Naive thymus-derived CD4-positive, alpha-beta T cell (primary cell): ENCODE measurements around the gene SEC24D. TPM values are rescaled to one million over a fixed set of nuclear protein-coding genes. Genes with fewer than 3 reads are reported as not detected.
A peak's percentile ranks its signal among the peaks of the same experiment; 100 is the strongest.

ENCODE experiments used
- ATAC-seq: fragments of 150-1000 bp; cut with Tn5 transposase; 2 replicates; pipeline ENCODE4 v1.10.0; 2021; ENCODE audit warnings: mild to moderate bottlenecking, moderate library complexity
- CTCF ChIA-PET: fragments of 350-600 bp; sonication (Branson Sonifier 250); formaldehyde crosslinking; loops from one replicate; lab custom pipeline; 2021; ENCODE audit warnings: antibody characterized with exemption; lab: Charles Lee
- POLR2A ChIA-PET: fragments of 350-600 bp; sonication (Branson Sonifier 250); formaldehyde crosslinking; loops from one replicate; lab custom pipeline; 2021; ENCODE audit warnings: antibody characterized with exemption, inconsistent platforms; lab: Charles Lee
- DNase-seq, 9 donors: peaks; one replicate each; pipeline versions ENCODE4 v3.0.0 to v3.0.0-alpha.2; 2020 to 2022; ENCODE audit warnings: mixed read lengths in 1 of 9
- H3K27ac ChIP-seq: one replicate; pipeline ENCODE4 v1.7.0; 2013; ENCODE audit warnings: mild to moderate bottlenecking, low read depth, low read length, moderate library complexity
- H3K27me3 ChIP-seq, 2 donors: one replicate each; pipeline ENCODE4 v1.7.0; 2013; ENCODE audit warnings: low read length in 2 of 2, mild to moderate bottlenecking in 2 of 2, moderate library complexity in 2 of 2; ENCODE audit not compliant: control insufficient read depth in 2 of 2, insufficient read depth in 2 of 2
- H3K36me3 ChIP-seq, 3 experiments: 1 replicate in 2 of 3; 2 replicates in 1 of 3; pipeline ENCODE4 v1.7.0; 2013; ENCODE audit warnings: low read length in 3 of 3, mild to moderate bottlenecking in 3 of 3, moderate library complexity in 1 of 3; ENCODE audit not compliant: insufficient read depth in 3 of 3, control insufficient read depth in 2 of 3
- H3K4me1 ChIP-seq, 2 donors: one replicate each; pipeline ENCODE4 v1.7.0; 2013; ENCODE audit warnings: low read length in 2 of 2, mild to moderate bottlenecking in 2 of 2, moderate library complexity in 1 of 2; ENCODE audit not compliant: control insufficient read depth in 2 of 2, insufficient read depth in 2 of 2
- H3K4me3 ChIP-seq: 2 replicates; pipeline ENCODE4 v1.7.0; 2013; ENCODE audit warnings: mild to moderate bottlenecking, low read length
- H3K9me3 ChIP-seq, 3 experiments: 1 replicate in 2 of 3; 2 replicates in 1 of 3; pipeline ENCODE4 v1.7.0; 2013; ENCODE audit warnings: low read length in 3 of 3; ENCODE audit not compliant: control insufficient read depth in 2 of 3
- H3K27ac Mint-ChIP-seq, 9 donors: one replicate each; pipeline ENCODE4 v1.8.0; 2020 to 2022; ENCODE audit warnings: mixed read lengths in 9 of 9, mild to moderate bottlenecking in 8 of 9, moderate library complexity in 5 of 9, inconsistent platforms in 2 of 9
- H3K27me3 Mint-ChIP-seq, 5 donors: one replicate each; pipeline ENCODE4 v1.8.0; 2021 to 2022; ENCODE audit warnings: mixed read lengths in 5 of 5, mild to moderate bottlenecking in 1 of 5
- H3K36me3 Mint-ChIP-seq, 5 donors: one replicate each; pipeline ENCODE4 v1.8.0; 2020 to 2022; ENCODE audit warnings: mixed read lengths in 5 of 5, mild to moderate bottlenecking in 3 of 5, inconsistent platforms in 1 of 5
- H3K4me1 Mint-ChIP-seq, 7 donors: one replicate each; pipeline ENCODE4 v1.8.0; 2020 to 2022; ENCODE audit warnings: mixed read lengths in 7 of 7, mild to moderate bottlenecking in 3 of 7, inconsistent platforms in 1 of 7
- H3K4me3 Mint-ChIP-seq, 10 donors: one replicate each; pipeline ENCODE4 v1.8.0; 2020 to 2022; ENCODE audit warnings: mild to moderate bottlenecking in 10 of 10, mixed read lengths in 10 of 10, moderate library complexity in 6 of 10, inconsistent platforms in 2 of 10
- H3K9me3 Mint-ChIP-seq, 11 donors: one replicate each; pipeline ENCODE4 v1.8.0; 2020 to 2022; ENCODE audit warnings: mixed read lengths in 11 of 11, mild to moderate bottlenecking in 4 of 11, inconsistent platforms in 1 of 11, moderate library complexity in 1 of 11
- intact Hi-C, 2 donors: fragments of 100-400 bp; cut with micrococcal nuclease; formaldehyde crosslinking; loops; one replicate each; pipeline ENCODE4 v1.15.1; 2023
- polyA plus RNA-seq, 2 donors: library from polyadenylated mRNA; unstranded; fragments of 300-500 nt; fragmentation: Illumina TruSeq; gene quantifications; one replicate each; pipeline ENCODE4 v1.2.3, GENCODE V29; 2021
- total RNA-seq, 6 experiments: library from RNA in 5 of 6; stranded (reverse) in 5 of 6; gene quantifications; 1 replicate in 5 of 6; 2 replicates in 1 of 6; pipeline ENCODE4 v1.2.3 and lab custom pipeline; 2021 to 2026

The SEC24D gene
- total and polyA plus RNA-seq, 7 experiments from 2014 or later, result 11.5 to 59.2 (median 16.4) TPM

DNA sequence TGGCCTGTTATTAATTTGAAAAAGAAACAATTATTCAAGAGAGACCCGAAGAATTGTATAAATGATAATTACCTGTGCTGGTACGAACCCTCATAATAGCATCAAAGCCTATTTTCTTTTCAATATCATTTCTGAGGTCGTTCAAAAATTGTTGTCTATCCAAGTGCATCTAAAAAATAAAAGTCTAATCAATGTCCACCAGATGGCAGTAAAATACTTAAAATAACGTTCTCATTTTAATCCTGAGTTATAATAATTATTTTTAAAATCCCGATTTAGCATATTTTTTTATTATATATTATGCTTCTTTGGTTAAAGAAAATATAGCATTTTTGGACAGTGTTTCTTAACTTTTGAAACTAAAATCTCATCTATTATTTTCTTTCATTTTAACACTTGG lies 95.1 kb downstream of the SEC24D start:
- CTCF ChIA-PET, result interaction anchor here (0.8 to 1.3 kb wide), 2 partner anchors 11 to 149 kb away, joined by 3 to 4 read pairs; no protein-coding TSS in a partner anchor
- H3K4me1 Mint-ChIP-seq, result no peaks in the 10 kb centered on the region
- peak in 2 of 9 donors; percentile 12 to 15 for DNase-seq
- no peak overlapping the region for H3K27ac ChIP-seq
- H3K27ac Mint-ChIP-seq, result no peak overlapping the region
- peaks cover 6 to 39% (median 30%) of the 10 kb centered on the region in 5 donors for H3K36me3 Mint-ChIP-seq
- H3K9me3 ChIP-seq, result no peaks in the 10 kb centered on the region
- intact Hi-C loops, result loop anchor here (1.0 kb wide), 1 partner anchor 149 kb away; no protein-coding TSS in a partner anchor
- H3K36me3 ChIP-seq, result peaks cover 0 to 45% (median 5%) of the 10 kb centered on the region in 3 experiments
- no peaks in the 10 kb centered on the region for H3K27me3 ChIP-seq
- H3K4me3 Mint-ChIP-seq, result no peak overlapping the region
- ATAC-seq, result no peak
- no peak overlapping the region for H3K4me3 ChIP-seq
- no peaks in the 10 kb centered on the region for H3K27me3 Mint-ChIP-seq
- POLR2A ChIA-PET, result no interaction called here
- H3K4me1 ChIP-seq, result no peaks in the 10 kb centered on the region
- H3K9me3 Mint-ChIP-seq, result no peaks in the 10 kb centered on the region

GRCh38 chr4:118739022-118739713 lies 96.8 kb downstream of the SEC24D start:
- H3K36me3 Mint-ChIP-seq, result peaks cover 6 to 46% (median 34%) of the 10 kb centered on the region in 5 donors
- ChIA-PET POLR2A (interaction anchor here (0.6 kb wide), 1 partner anchor 18 kb away, joined by 3 read pairs; no protein-coding TSS in a partner anchor), CTCF (interaction anchor here (0.9 kb wide), 1 partner anchor 44 kb away, joined by 3 read pairs; no protein-coding TSS in a partner anchor)
- no peak overlapping the region for H3K27ac ChIP-seq
- intact Hi-C loops, result no loop called here
- no peaks in the 10 kb centered on the region for H3K9me3 Mint-ChIP-seq
- ATAC-seq (no peak), DNase-seq (no peak)
- H3K9me3 ChIP-seq, result no peaks in the 10 kb centered on the region
- peaks cover 0 to 42% (median 5%) of the 10 kb centered on the region in 3 experiments for H3K36me3 ChIP-seq
- no peaks in the 10 kb centered on the region for H3K4me1 Mint-ChIP-seq
- H3K27me3 ChIP-seq, result no peaks in the 10 kb centered on the region
- no peaks in the 10 kb centered on the region for H3K27me3 Mint-ChIP-seq
- H3K4me1 ChIP-seq, result no peaks in the 10 kb centered on the region
- H3K27ac Mint-ChIP-seq, result no peak overlapping the region
- no peak overlapping the region for H3K4me3 Mint-ChIP-seq
- H3K4me3 ChIP-seq, result no peak overlapping the region

DNA sequence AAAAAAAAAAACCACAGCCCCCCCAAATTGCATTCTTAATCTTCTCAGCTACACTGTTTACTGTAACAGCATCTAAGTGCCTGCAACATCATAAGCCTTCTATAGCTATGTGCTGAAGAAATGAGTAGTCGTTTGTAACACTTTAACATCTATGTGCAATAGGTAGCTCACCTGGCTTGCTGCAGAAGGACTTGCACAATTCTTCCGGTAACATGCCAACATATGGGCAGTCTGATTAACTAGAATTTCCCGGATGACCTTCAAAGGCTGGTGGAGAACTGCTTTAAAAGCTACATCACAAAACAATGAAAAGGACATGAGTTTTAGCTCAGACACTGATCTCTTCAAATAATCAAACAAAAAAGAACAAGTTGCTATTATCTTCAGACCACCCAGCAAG lies 97.8 kb downstream of the SEC24D start:
- Histone ChIP-seq H3K9me3 (no peaks in the 10 kb centered on the region), H3K36me3 (peaks cover 0 to 34% (median 5%) of the 10 kb centered on the region in 3 experiments), H3K4me1 (no peaks in the 10 kb centered on the region), H3K4me3 (no peak overlapping the region), H3K27me3 (no peaks in the 10 kb centered on the region), H3K27ac (no peak overlapping the region)
- intact Hi-C loops, result no loop called here
- Mint-ChIP-seq H3K27me3 (no peaks in the 10 kb centered on the region), H3K4me1 (no peaks in the 10 kb centered on the region), H3K4me3 (no peak overlapping the region), H3K27ac (no peak overlapping the region), H3K36me3 (peaks cover 0 to 45% (median 27%) of the 10 kb centered on the region in 5 donors), H3K9me3 (no peaks in the 10 kb centered on the region)
- DNase-seq (no peak), ATAC-seq (no peak)
- ChIA-PET CTCF (no interaction called here), POLR2A (no interaction called here)

- ChIA-PET POLR2A (no interaction called here), CTCF (no interaction called here)
- H3K27ac Mint-ChIP-seq, result no peak overlapping the region
Measured at GRCh38 chr4:118736900-118737299, 99.0 kb downstream of the SEC24D start.

GRCh38 chr4:118734491-118735205 lies 101.3 kb downstream of the SEC24D start:
- Histone ChIP-seq H3K4me1 (peaks cover 0 to 8% of the 10 kb centered on the region in 2 donors), H3K27me3 (no peaks in the 10 kb centered on the region), H3K27ac (no peak overlapping the region), H3K9me3 (no peaks in the 10 kb centered on the region), H3K36me3 (peaks cover 0 to 25% (median 11%) of the 10 kb centered on the region in 3 experiments), H3K4me3 (no peak overlapping the region)
- DNase-seq, result no peak
- H3K9me3 Mint-ChIP-seq, result no peaks in the 10 kb centered on the region
- CTCF ChIA-PET, result no interaction called here
- peak overlapping the region in 1 of 9 donors; percentile 34 for H3K27ac Mint-ChIP-seq
- no peak overlapping the region for H3K4me3 Mint-ChIP-seq
- peaks cover 0 to 43% (median 19%) of the 10 kb centered on the region in 5 donors for H3K36me3 Mint-ChIP-seq
- intact Hi-C loops, result loop anchor here in 1 of 2 donors (5.0 kb wide), 1 partner anchor 47 kb away; the partner anchor contains the start of gene METTL14
- POLR2A ChIA-PET, result no interaction called here
- ATAC-seq, result no peak
- no peaks in the 10 kb centered on the region for H3K27me3 Mint-ChIP-seq
- H3K4me1 Mint-ChIP-seq, result peaks cover 0 to 21% (median 13%) of the 10 kb centered on the region in 7 donors

More at GRCh38 chr4:118736900-118737299, 99.0 kb downstream of the SEC24D start:
- H3K4me3 ChIP-seq, result no peak overlapping the region
- no peak overlapping the region for H3K27ac ChIP-seq
- H3K27me3 Mint-ChIP-seq, result no peaks in the 10 kb centered on the region
- H3K4me1 ChIP-seq, result no peaks in the 10 kb centered on the region
- no peaks in the 10 kb centered on the region for H3K9me3 ChIP-seq
- no peak for ATAC-seq
- H3K36me3 Mint-ChIP-seq, result peaks cover 0 to 45% (median 27%) of the 10 kb centered on the region in 5 donors
- no peaks in the 10 kb centered on the region for H3K27me3 ChIP-seq
- DNase-seq, result no peak
- intact Hi-C loops, result no loop called here
- H3K4me1 Mint-ChIP-seq, result no peaks in the 10 kb centered on the region
- H3K4me3 Mint-ChIP-seq, result no peak overlapping the region
- peaks cover 0 to 34% (median 11%) of the 10 kb centered on the region in 3 experiments for H3K36me3 ChIP-seq
- no peaks in the 10 kb centered on the region for H3K9me3 Mint-ChIP-seq

DNA sequence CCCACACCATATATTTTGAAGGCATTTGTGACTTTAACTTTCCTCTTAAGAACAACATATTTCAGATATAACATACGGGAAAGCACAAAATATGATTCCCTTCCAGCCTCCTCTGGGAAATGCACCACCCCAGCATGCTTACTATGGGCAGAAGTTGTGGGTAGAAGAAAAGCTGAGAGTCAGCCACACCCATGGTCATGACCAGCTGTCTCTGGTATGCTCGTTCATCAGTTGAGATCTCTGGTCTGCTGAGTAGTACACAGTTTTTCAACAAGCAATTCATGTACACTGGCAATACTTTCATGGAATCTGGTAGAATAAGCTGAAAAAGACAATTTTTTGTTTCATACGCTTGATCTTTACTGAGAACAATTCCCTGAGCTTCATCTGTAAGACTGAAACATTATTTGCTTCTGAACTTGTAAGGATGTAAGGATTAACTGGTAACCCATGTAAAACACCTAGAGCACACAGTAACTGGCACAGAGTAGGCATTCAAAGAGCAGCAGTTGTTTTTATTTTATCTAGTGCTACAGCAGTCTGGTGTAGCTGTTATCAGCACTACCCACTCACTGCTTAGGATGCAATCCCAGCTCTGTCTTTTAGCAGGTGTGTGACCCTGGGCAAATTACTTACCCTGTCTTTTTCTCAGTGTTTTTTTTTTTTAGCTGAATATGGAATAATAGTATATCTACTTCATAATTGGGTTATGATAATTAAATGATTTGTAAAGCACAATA lies 103.2 kb downstream of the SEC24D start:
- Mint-ChIP-seq H3K27me3 (no peaks in the 10 kb centered on the region), H3K36me3 (peaks cover 2 to 28% (median 11%) of the 10 kb centered on the region in 5 donors), H3K9me3 (no peaks in the 10 kb centered on the region), H3K4me3 (no peak overlapping the region), H3K27ac (peak overlapping the region in 5 of 9 donors; percentile 45 to 68 (median 51)), H3K4me1 (peaks cover 0 to 25% (median 17%) of the 10 kb centered on the region in 7 donors)
- Histone ChIP-seq H3K36me3 (peaks cover 0 to 11% (median 9%) of the 10 kb centered on the region in 3 experiments), H3K9me3 (no peaks in the 10 kb centered on the region), H3K4me3 (no peak overlapping the region), H3K27ac (no peak overlapping the region), H3K4me1 (peaks cover 0 to 13% of the 10 kb centered on the region in 2 donors), H3K27me3 (no peaks in the 10 kb centered on the region)
- ChIA-PET POLR2A (no interaction called here), CTCF (no interaction called here)
- intact Hi-C loops, result loop anchor here in 1 of 2 donors (5.0 kb wide), 1 partner anchor 45 kb away; the partner anchor contains the start of gene METTL14
- ATAC-seq, result no peak
- no peak for DNase-seq
